Measurements from ENCODE around the gene INAFM1.
"Not testable (repeated sequence)": the region's sequence is repeated elsewhere in the genome, so short reads cannot be mapped to it uniquely, and the experiment has no call there.

The INAFM1 gene

GRCh38 chr19:47241919-47242577 lies 32.6 kb upstream of the INAFM1 start:
- DNase-seq: no peak

GRCh38 chr19:47243364-47243775 lies 31.3 kb upstream of the INAFM1 start:
- DNase-seq: no peak

- DNase-seq: peak; percentile 19 to 58
Observed at GRCh38 chr19:47243776-47244547, 30.7 kb upstream of the INAFM1 start.

GRCh38 chr19:47247308-47247990 lies 27.2 kb upstream of the INAFM1 start:
- DNase-seq: peak in 1 of 2 experiments; percentile 34

- DNase-seq: not testable (repeated sequence)
Observed at GRCh38 chr19:47253016-47253415, 21.7 kb upstream of the INAFM1 start.

- no peak for DNase-seq
Observed at GRCh38 chr19:47253467-47253881, 21.2 kb upstream of the INAFM1 start.

GRCh38 chr19:47253970-47254369 lies 20.7 kb upstream of the INAFM1 start:
- DNase-seq: no peak

GRCh38 chr19:47255879-47256692 lies 18.6 kb upstream of the INAFM1 start, which contains the start of gene CCDC9:
TSS of gene CCDC9 (plus strand) at chr19:47256525. CDS start at chr19:47258401, 1,876 bp downstream.
- peak; percentile 97 to 99 for DNase-seq

GRCh38 chr19:47256693-47257410 lies 17.8 kb upstream of the INAFM1 start:
- peak; percentile 99 to 100 for DNase-seq

- DNase-seq: no peak
Observed at GRCh38 chr19:47257411-47258169, 17.1 kb upstream of the INAFM1 start.

GRCh38 chr19:47258434-47258833 lies 16.3 kb upstream of the INAFM1 start:
- DNase-seq: no peak

- no peak for DNase-seq
Observed at GRCh38 chr19:47258895-47259555, 15.7 kb upstream of the INAFM1 start.

- DNase-seq: no peak
Observed at GRCh38 chr19:47260476-47260875, 14.2 kb upstream of the INAFM1 start.

- not testable (repeated sequence) for DNase-seq
Observed at GRCh38 chr19:47261946-47262793, 12.5 kb upstream of the INAFM1 start.

- DNase-seq: no peak
Observed at GRCh38 chr19:47264629-47265028, 10.1 kb upstream of the INAFM1 start.

- no peak for DNase-seq
Observed at GRCh38 chr19:47266401-47266941, 8.2 kb upstream of the INAFM1 start.

- no peak for DNase-seq
Observed at GRCh38 chr19:47267350-47267759, 7.3 kb upstream of the INAFM1 start.

GRCh38 chr19:47268028-47268427 lies 6.7 kb upstream of the INAFM1 start:
- no peak for DNase-seq

GRCh38 chr19:47269596-47269995 lies 5.1 kb upstream of the INAFM1 start:
- no peak for DNase-seq
